Raji (cell line): ENCODE measurements around the gene SF3B6.

ENCODE experiments used
- POLR2A ChIP-seq: IDR thresholded peaks from 2 replicates; pipeline ENCODE4 v1.6.1; 2011; ENCODE audit warnings: low read depth, low read length, control low read depth; ENCODE audit not compliant: insufficient read depth

The SF3B6 gene

GRCh38 chr2:24072259-24072658 lies 3.9 kb downstream of the SF3B6 start:
- TF ChIP-seq POLR2A: no peak

GRCh38 chr2:24065341-24065740 lies 10.8 kb downstream of the SF3B6 start:
- TF ChIP-seq POLR2A: no peak

DNA sequence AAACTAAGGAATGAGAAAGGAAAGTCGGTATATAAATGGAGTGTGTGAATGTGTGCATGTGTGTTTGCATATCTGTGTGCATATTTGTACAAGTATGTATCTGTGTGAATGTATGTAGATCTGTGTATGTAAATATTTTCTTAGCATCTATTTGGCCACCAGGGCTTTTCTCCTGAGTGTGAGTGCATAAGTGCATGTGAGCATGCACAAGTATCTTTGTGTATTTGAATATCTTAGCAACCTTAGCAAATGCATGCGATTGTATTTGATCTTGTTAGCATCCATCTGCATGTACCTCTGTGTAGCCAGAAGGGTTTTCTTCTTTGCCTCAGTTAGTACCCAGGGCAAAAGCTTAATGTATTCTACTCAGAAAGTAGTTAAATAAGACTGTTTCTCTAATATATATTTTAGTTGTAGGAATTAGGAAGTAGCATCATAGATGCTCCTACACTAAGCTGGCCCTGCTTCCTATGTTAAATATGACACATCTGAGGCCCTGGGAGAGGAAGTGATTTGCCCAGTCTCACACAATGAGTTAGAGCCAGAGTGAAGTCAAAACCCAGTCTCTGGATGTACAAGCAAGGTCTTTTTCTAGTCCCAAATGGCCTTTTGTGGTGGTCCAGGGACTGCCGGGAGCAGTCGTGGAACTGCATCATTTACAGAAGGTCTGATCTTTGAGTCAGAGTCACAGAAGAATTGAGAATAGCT lies 17.4 kb downstream of the SF3B6 start:
- TF ChIP-seq POLR2A: no peak

GRCh38 chr2:24055750-24056149 lies 20.4 kb downstream of the SF3B6 start:
- no peak for TF ChIP-seq POLR2A

DNA sequence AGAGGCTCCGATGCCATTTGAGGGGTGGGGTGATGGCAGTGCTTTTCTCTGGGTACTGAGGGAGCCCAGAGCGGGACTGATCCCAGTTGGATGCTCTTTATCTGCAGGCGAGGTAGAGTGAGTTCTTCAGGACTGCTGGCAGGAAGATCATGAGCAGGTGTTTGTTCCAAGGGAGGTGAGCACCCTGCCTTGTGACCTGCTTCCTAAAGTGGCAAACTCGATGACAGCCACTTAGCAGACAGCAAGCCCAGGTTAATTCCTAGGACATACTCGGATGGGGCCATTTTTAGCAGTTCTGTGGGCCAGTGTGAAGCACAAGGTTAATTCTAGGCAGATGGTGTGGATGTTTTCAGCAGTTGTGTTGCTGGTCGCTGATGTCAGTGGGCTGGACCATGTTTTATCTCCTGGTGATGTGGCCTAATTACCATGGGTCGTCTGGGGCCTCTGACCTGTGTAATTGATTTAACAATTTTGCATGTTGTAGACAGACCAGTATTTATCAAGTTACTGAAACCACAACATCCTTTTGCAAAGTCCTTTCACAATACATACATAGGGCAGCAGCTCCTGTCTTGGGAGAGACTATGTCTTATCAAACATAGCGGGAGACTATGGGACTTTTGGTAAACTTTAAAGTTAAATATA lies 21.6 kb downstream of the SF3B6 start:
- TF ChIP-seq POLR2A: no peak

- TF ChIP-seq POLR2A: no peak
These were observed 23.2 kb downstream of the SF3B6 start for GRCh38 chr2:24052951-24053350.

DNA sequence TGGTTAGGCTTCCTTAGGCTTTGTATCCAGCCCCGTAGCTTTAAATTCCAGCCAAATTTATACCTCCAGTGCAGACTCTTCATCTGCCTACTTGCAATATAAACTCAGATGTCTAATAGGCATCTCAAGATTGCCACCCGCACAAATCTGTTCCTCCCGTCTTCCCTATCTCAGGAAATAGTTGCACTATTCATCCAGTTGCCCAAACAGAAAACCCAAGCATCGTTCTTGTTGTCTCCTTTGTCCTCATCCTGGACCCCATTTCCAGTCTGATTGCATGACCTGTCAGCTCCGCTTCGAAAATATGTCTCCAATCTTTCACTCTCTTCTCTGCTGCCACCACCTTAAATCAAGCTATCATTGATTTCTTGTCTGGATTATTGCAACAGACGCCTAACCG lies 24.3 kb downstream of the SF3B6 start:
- TF ChIP-seq POLR2A: no peak

- TF ChIP-seq POLR2A: no peak
These were observed 25.8 kb downstream of the SF3B6 start for GRCh38 chr2:24050041-24050979.

DNA sequence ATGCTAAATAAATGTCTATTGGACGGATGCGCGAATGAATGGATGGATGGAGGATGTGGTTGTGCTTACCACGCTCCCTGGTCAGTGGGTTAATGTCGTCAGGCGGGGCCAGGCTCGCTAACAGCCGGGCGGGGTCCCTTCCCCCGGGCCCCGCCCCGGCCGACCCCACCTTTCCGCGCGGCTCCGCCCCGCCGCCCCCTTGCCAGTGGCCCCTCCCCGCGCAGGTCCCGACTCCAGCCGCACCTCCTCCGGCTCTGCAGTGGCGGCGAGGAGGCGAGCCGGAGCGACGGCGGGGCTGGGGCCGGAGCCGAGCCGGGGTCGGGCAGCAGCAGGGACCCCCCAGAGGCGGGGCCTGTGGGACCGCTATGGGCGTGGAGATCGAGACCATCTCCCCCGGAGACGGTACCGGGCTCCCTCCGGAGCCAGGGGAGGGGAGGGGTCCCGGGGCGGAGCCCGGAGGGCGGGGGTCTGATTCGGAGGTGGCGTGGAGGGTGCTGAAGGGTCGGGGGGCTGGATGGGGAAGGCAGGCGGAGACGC lies 26.6 kb downstream of the SF3B6 start, which contains the start of gene FKBP1B:
TSS of gene FKBP1B (plus strand) at position 257 of the 537 bp plus-strand sequence. CDS start at position 366, 109 bp downstream.
- peak; percentile 34; the same call in 1 of the 2 replicates for TF ChIP-seq POLR2A

DNA sequence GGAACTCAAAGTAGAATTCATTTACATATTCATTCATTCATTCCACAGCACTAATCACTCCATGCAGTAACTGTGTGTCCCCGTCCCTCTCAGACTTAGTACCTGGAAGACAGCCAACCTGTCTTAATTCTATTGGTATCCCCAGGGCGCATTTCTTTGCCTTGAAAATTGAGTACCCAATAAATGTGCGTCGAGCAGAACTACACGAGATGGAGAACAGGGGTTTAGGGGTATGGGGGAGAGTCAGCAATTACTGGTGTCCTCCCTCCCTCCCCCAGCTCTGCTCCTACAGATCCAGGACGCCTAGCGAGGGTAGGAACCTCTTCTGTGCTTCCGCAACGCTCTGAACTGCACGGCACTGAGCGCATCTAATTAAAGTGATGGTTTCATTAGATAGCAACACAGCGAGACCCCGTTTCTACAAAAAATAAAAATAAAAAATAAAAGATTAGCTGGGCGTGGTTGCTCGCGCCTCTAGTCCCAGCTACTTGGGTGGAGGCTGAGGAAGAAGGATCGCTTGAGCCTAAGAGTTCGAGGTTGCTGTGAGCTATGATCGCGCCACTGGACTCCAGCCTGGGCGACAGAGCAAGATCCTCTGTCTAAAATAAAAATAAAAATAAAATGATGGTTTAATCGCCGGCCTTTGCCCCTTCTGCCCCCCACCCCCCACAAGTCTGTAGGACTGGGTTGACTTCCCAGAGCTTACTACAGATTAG lies 27.2 kb downstream of the SF3B6 start:
- peak; percentile 7; the same call in 1 of the 2 replicates for TF ChIP-seq POLR2A

- TF ChIP-seq POLR2A: no peak
These were observed 28.5 kb downstream of the SF3B6 start for GRCh38 chr2:24047703-24048033.

DNA sequence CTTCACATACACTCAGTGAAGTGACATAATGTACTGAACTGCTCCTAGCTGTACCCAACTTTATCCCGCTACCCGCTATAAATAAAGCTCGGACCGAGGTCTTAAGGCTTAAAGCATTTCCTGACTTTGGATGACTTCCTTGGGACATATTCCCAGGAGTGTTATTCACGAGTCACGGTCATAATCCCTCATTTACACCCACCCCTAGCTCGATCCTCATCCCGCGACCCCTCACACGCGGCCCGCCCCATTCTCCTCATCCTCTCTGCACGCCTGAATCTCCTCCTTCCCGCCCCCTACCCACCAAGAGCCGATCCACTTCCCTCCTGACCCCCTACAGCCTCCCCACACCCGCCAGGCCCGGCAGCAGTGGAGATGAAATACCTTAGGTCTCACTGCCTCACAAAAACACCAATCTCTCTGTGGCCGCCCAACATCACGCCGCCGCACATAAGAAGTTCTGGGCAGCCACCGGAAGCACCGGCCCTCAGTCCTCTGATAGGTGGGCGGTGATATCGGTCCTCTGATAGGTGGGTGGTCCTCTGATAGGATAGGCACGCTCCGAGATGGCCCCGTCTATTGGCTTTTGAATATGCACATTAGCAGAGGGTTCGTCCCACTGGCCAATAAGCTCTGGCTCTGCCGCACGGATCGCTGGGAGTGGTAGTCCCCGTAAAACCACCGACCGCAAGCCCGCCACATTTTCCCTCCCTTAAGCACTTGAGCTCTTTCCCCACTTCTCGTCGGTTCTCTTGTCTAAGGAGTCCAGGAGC lies 29.0 kb downstream of the SF3B6 start, which contains the start of gene WDCP:
TSS of gene WDCP (minus strand) at position 462 of the 773 bp plus-strand sequence. CDS start 7,897 bp downstream, outside the sequence.
- TF ChIP-seq POLR2A: peak; percentile 94

DNA sequence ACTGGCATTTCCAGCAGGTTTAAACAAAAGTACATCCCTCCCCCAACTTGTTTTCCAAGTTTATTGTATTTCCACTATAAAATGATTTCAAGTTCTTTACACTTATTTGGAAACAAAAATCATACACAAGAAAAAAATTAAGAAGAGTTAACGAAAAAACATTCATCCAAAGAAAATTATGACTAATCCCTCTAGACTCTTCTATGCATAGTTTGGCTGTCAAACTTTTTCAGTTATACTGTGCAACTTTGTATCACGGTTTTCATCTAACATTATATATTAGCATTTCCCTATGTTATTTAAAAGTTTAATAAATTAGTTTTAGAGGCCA lies 29.6 kb downstream of the SF3B6 start:
- no peak for TF ChIP-seq POLR2A
